NCI-H524 (cell line): ENCODE measurements around the gene RTN4RL1.

ENCODE experiments used
- DNase-seq, 2 experiments: peaks; one replicate each; lab custom pipeline; 2025; lab: John Stamatoyannopoulos, UW

Gene RTN4RL1

DNA sequence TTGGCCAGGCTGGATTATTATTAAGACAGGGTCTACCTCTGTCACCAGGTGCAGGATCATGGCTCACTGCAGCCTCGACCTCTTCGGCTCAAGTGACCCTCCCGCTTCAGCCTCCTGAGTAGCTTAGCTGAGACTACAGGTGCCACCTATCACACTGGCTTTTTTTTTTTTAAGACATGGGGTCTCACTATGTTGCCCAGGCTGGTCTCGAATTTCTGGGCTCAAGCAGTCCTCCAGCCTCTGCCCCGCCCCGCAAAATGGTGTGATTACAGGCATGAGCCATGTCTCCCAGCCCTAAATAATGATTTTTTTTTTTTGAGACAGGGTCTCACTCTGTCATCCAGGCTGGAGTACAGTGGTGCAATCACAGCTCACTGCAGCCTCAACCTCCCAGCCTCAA lies 22.5 kb upstream of the RTN4RL1 start:
- DNase-seq: no peak

- no peak for DNase-seq
Observed at GRCh38 chr17:2044263-2044894, 19.2 kb upstream of the RTN4RL1 start.

GRCh38 chr17:2043785-2044184 lies 18.7 kb upstream of the RTN4RL1 start:
- DNase-seq: no peak

DNA sequence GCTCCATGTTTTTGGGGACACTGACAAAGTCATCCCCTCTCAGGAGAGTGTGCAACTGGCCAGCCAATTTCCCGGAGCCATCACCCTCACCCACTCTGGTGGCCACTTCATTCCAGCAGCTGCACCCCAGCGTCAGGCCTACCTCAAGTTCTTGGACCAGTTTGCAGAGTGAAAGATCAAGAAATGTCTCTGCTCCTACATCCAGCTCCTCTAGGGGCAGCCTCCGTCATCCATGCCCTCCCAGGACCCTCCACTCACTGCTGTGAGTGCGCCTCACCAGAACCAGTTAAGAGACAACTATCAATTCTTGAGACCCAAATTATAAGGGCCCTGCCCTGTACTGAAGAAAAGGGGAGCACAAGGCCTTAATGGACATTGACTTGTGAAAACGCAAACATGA lies 17.8 kb upstream of the RTN4RL1 start:
- DNase-seq: no peak

DNA sequence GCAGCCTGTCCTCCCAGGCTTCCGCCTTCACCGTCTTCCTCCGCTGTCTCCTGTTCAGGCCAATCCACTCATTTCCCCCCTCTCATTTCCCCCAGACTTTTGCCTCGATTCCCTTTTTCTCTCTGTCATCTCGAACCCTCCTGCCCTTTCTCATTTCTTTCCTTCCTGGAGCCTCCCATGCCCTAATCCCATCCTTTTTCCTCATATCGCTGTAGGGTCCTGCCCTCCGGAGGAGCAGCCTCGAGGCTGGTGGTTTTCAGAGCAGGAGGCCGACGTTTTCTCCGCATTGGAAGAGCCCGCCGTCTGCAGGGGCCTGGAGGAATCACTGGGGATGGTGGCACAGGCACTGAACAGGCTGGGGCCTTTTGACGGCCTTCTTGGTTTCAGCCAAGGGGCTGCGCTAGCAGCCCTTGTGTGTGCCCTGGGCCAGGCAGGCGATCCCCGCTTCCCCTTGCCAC lies 17.3 kb upstream of the RTN4RL1 start:
- no peak for DNase-seq

- DNase-seq: peak; percentile 90 to 95
Observed at GRCh38 chr17:2041561-2042389, 16.6 kb upstream of the RTN4RL1 start, which contains the start of gene OVCA2. TSS of gene OVCA2 (plus strand) at chr17:2042022. CDS start at chr17:2042048, 26 bp downstream.

- peak; percentile 69 to 89 for DNase-seq
Observed at GRCh38 chr17:2040942-2041560, 15.9 kb upstream of the RTN4RL1 start.

DNA sequence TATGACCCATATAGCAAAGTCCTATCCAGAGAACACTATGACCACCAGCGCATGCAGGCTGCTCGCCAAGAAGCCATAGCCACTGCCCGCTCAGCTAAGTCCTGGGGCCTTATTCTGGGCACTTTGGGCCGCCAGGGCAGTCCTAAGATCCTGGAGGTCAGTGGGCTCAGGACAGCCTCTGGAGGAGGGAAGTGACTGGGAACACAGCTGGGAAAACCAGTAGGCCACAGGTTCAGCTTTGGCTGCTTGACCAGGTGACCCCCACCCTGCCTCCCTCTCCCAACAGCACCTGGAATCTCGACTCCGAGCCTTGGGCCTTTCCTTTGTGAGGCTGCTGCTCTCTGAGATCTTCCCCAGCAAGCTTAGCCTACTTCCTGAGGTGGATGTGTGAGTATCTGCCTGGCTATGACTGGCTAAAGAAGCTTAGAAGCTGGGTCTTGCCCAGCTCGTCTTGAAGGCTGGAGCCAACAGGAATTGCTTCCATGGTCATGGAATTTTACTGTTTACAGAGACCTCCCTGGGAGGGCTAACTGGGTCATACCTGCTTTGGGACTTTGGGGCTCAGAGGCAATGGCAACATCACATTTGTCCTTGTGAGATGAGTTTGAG lies 15.2 kb upstream of the RTN4RL1 start:
- no peak for DNase-seq

- DNase-seq: no peak
Observed at GRCh38 chr17:2037155-2037554, 12.0 kb upstream of the RTN4RL1 start.

GRCh38 chr17:2035541-2036488 lies 10.7 kb upstream of the RTN4RL1 start:
- DNase-seq: no peak

DNA sequence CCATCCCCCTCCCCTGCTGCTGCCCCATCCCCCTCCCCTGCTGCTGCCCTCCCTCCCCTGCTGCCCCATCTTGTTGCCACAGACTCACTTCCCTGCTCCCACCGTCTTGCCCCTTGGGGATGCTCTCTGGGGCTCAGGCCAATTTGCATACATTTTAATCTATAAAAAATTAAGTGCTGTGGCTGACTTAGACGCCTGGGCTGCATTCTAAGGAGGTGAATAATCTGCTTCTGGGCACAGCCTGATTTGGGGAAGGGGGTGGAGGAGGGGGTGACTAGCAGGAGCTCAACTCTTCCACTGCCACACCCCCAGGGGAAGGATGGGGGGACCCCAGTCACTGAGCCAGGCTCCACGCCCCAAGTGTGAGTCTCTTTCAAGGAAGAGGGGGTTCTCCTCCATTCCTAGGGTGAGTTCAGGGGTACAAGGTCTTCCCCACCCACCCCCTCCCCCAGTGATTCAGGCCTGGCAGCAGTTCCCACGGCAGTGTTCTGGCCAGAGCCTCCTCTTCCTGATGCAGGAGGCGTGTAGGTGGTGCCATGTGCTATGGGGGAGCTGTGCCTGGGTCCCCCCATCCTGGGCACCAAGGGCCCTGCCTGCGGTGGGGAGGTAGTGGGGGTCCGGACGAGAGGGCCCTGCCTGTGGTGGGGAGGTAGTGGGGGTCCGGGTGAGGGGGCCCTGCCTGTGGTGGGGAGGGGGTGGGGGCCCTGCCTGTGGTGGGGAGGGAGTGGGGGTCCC lies 9.8 kb upstream of the RTN4RL1 start:
- DNase-seq: no peak

DNA sequence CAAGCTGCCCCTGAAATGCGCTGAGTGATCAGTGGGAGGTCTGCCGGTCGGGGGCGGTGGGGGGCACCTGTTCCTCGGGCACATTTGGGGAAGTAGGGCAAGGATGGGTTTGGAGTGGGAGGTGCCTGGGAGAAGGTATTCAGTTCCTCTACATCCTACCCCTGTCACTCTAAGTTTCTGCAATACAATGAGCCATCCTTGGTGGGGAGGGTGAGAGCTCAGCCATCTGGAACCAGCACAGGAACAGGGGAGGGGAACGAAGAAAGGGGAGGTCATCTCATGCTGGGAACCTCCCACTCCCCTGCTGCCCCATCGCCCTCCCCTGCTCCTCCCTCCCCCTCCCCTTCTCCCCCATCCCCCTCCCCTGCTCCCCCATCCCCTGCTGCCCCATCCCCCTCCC lies 9.0 kb upstream of the RTN4RL1 start:
- DNase-seq: peak in 1 of 2 experiments; percentile 25

DNA sequence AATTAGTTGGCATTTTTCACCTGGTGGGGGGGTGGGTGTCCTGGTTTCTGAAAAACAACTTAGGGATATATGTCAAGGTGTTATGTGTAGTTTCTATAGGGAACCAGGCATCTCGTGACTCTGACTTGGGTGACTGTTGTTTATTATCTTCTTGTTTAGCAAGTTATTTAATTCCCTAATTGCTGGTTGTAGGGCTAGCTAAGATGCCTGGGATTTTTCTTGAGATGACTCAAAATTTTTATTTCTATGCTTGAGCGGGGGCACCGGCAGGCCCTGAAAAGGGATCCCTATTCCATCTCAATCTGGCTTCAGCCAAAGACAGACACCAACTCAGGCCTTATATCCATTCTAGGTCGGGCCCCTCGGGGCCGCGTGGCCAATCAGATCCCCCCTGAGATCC lies 8.0 kb upstream of the RTN4RL1 start:
- DNase-seq: no peak

DNA sequence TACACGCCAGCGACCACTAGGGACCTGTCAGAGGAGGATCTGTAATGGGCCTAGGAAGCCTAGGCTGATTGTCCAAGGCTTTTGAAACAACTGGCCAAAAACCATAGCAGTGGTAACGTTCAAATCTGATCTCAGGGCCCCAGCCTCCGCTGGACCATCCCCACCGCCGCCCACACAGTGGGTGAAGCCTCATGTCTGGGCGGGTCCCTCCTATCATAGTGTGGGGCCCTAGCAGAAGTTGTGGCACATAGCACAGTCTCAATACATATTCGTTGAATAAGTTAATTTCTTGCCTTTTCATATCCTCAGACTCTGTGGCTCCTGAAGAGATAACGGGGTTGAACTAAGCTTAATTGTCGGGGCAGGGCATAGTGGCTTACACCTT lies 5.6 kb upstream of the RTN4RL1 start:
- DNase-seq: no peak

DNA sequence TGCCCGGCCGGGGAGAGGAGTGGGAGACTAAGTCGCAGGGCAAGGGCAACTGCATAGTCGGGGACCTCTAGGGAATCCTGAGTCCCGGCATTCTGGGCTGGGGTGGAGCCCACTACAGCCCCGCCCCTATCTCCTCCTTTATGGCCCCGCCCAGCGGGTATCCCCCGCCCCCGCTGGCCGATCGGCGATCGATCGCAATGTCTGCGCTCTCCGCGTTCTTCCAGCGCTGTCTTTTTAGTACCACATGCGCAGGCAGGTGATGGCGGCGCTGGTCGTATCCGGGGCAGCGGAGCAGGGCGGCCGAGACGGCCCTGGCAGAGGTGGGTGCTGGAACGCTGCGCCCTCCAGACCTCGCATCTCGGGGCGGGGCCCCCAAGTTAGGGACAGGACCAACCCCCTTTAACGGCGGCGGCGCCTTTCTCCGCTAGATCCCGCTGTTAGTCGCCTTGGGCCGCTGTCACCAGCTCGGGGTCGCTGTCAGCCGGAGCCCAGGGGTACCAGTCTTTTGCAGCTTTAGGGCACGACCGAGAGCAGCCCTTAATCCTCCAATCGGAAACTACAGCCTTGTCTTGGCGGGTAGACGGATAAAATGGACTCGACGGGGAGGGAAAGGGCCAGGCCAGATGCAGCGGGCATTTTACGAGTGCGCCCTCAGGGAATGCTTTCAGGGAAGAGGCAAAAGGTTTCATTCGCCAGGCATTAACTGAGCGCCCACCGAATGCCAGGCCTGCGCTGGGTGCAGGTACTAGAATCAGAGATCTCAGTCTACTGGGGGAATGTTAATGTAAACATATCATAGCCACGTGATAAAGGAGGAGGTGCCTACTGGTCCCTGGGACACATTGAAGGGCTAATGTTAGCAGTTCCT lies 5.0 kb upstream of the RTN4RL1 start, which contains the start of gene DPH1:
TSS of gene DPH1 (plus strand) at position 243 of the 868 bp plus-strand sequence. CDS start at position 260, 17 bp downstream.
- peak; percentile 55 to 84 for DNase-seq

DNA sequence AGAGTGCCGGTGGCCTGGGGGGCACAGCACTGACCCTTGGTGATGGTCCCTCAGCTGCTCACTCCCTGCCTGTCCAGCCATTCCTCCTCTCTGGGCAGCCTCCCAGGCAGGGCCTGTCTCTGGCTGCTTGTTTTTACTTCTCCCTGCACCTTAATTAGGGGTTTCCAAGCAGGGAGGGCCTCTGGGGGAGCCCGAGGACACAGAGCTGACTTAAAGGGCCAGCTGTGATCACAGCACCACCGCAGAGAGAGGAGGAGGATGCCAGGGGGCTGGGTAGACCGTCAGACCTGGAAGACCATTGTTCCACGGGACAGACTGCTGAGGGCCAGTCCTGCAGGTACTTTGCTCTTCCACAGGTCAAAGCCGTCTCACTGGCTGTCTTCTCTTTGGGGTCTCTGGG lies 3.6 kb upstream of the RTN4RL1 start:
- no peak for DNase-seq

DNA sequence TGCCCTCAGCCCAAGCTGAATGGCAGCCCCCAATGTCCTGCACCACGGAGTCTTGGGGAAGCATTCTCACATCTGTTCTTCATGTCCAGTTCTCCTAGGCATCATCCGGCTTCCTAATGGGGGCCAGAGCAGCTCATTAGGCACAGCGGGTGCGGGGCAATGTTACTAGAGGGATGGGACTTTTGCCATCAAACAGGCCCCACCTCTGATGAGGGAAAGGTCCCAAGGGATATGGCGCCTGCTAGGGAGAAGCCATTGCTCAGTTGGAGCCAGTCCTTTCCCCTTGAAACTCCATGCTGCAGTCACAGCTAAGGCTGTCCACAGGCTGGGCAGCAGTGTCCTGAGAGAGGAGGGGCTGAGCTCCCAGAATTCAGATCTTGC lies 3.1 kb upstream of the RTN4RL1 start:
- no peak for DNase-seq

GRCh38 chr17:2027528-2028233 lies 2.5 kb upstream of the RTN4RL1 start:
- no peak for DNase-seq
